CD1c-positive myeloid dendritic cell (primary cell): ENCODE data around the gene SLC22A2.

Experiments
- DNase-seq: peaks from one replicate; pipeline ENCODE4 v3.0.0-alpha.2; 2016; ENCODE audit errors: extremely low spot score

The SLC22A2 gene

DNA sequence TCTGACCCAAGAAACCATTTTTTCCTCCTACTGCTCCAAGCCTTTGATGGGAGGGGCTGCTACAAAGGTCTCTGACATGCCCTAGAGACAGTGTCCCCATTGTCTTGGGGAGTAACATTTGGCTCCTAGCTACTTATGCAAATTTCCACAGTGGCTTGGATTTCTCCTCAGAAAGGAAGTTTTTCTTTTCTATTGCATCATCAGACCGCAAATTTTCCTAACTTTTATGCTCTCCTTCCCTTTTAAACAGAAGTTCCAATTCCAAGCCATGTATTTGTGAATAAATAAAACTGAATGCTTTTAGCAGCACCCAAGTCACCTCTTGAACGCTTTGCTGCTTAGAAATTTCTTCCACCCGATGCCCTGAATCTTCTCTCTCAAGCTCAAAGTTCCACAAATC is 51.0 kb downstream of the SLC22A2 start:
- DNase-seq, result no peak

DNA sequence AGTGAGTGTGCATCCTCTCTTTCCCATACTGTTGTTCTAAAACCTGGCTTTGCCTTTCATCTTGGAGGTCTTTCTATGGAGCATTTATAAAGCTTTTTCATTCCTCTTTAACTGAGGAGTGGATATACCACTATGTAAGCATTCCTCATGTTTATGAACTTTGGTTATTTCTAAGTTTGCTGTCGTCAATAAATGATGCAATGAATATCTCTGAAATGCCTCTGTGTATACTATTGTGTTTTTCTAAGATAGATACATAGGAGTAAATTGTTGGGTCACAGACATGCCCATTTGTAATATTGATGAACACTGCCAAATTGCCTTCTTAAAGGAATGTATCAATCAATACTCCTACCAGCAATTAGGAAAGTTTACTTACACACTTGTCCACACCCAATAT is 53.9 kb downstream of the SLC22A2 start:
- DNase-seq, result no peak

DNA sequence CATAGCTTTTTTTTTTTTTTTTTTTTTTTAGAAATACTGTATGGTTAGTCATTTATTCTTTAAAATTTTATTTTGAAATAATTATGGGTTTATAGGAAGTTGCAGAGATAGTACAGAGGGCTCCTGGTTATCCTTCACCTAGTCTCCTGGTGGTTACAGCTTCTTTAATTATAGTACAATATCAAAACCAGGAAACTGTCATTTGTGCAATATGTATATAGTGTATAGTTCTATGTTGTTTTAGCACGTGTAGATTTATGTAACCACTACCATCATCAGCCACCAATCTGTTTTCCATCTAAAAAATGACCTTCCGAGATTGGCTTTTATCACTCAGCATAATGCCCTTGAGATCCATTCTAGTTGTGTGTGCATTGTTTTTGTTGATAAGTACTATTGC is 54.7 kb downstream of the SLC22A2 start:
- DNase-seq, result no peak

DNA sequence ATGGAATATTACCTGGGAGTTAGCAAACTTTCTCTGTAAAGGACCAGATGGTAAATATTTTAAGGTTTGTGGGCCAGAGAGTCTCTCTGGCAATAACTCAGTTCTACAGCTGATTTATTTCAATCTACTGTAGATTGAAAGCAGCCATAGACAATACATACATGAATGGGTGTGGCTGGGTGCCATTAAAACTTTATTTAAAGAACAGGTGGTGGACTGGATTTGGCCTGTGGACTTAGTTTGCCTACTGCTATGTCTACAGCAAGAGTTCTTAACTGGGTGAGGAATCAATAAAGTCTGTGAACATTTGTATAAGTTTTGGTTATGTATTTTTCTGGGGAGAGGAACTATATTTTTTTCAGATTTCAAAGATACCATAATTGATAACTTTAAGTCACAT is 55.1 kb downstream of the SLC22A2 start:
- DNase-seq, result no peak

DNA sequence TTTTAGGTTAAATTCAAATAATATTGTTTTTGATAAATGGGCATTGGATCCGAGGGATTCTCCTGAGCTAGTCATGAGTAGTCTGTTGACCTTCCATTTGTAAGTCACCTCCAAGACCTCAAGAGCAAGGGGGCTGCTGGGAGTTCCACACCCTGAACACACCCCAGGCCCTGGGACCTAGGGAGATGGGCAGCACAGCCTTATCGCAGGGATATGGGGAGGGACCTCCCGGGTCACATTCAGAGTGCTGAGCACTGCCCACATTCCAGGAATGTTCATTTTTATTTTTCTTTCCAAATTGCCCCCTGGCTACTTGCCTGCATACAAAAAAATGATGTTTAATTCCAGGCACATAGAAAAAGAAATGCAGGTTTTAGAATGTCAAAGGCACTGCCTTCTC is 55.5 kb downstream of the SLC22A2 start:
- DNase-seq, result no peak

DNA sequence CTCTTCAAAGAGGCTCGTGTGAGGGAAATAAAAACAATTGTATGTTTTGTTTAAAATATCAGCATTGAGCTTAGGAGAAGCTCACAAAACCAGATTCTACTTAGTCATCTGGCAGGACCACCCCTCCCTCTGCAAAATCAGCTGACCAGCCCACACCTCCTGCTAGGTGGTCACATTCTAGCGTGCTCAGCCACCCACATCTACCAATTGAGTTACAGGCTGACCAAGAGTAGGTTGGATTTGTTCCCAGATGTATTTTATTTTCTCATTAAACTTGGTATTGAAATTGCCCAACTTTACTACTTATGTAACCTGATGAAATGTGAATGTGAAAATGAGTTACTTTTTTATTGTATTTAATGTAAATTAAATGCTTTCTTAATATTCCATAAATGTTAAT is 56.2 kb downstream of the SLC22A2 start:
- DNase-seq, result no peak

DNA sequence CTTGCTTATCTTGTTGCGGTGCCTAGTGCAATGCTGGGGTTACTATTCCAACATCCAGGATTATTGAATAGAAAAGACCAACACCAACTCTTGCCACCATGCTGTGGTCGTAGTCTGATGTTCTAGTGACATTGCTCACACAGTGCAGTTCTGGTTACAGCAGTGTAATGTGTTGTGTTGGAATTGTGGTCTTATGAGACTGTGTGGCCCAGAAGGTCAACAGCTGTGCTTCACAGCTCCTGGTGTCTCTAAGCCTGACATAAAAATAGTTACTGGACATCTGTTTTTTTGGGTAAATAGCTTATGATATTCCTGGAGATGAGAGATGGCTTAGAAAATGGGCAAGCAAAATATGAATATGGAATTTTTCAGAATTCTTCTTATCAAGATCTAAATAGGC is 57.6 kb downstream of the SLC22A2 start:
- DNase-seq, result no peak

DNA sequence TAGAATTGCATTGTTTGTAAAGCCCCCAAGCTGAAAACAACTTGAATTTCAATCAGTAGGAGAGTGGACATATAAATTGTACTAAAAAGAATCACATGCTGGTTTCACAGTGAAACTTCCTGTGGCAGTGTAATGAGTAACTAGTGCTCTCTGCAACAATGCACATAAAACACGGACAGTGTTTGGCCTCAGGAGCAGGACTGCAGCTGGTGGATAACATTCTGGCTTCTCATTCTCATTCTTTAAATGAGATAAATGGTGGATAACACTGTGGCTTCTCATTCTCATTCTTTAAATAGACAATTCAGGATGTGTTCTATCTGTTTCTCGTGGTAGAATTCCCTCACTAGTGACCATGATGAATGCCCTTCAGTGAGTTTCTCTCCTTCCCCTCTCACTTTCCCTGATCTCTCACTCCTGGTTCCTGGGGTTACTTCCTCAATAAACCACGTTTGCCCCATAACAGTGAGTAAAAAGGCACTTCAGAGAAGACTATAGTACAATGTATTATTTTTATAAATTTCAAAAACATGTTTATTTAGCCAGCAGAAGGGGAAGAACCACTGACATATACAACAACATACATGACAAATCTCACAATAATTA is 59.9 kb downstream of the SLC22A2 start:
- no peak for DNase-seq

DNA sequence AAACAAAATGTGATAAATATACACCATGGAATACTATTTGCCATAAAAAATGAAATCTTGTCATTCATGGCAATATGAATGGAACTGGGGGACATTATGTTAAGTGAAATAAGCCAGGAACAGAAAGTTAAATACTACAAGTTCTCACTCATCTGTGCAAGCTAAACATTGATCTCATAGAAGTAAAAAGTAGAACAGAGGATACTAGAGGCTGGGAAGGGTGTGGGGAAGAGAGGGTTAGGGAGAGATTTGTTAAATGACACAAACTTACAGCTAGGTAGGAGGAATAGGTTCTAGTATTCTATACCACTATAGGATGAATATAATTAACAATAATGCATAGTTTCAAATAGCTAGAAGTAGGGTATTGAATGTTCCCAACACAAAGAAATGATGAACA is 61.0 kb downstream of the SLC22A2 start:
- DNase-seq, result no peak

DNA sequence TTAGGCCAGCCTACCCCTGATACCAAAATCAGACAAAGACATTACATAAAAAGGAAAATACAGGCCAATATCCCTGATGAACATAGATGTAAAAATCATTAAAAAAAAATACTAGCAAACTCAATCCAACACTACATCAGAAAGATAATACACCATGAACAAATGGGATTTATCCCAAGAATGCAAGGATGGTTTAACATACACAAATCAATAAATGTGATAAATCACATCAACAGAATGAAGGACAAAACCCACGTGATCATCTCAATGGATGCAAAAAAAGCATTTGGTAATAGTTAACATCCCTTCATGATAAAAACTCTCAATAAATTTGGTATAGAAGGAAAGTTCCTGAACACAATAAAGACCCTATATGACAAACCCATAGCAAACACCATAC is 63.8 kb downstream of the SLC22A2 start:
- no peak for DNase-seq

DNA sequence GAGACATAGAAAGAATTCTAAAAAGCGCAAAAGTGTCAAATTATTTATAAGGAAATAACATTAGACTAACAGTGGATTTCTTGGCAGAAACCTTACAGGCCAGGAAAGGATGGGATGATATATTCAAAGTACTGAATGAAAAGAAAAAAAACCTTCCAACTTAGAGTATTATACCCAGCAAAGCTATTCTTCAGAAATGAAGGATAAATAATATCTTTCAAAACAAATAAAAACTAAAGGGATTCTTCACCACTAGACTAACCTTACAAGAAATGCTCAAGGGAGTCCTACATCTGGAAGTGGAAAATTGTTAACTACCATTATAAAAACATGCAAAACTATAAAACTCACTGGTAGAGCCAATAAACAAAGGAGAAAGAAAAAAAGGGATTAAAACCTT is 65.8 kb downstream of the SLC22A2 start:
- no peak for DNase-seq

DNA sequence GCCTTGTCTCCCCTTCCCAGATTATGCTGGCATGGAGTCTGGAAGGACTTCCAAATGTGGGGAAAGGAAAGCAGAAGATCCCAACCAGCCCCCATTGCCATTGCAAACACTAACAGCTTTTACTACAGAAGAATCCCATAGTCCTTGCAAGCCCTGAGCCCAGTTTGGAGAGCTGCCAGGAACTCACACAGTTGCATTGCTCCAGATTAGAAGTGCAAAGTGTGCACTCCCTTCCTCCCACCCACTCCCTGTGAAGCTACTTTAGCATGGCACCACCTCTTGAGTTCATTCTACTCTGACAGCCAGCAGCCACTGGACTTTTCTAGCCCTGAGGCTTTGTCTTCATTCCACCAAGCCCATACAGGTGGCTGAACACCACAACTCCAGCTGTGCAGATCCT is 67.6 kb downstream of the SLC22A2 start:
- no peak for DNase-seq

DNA sequence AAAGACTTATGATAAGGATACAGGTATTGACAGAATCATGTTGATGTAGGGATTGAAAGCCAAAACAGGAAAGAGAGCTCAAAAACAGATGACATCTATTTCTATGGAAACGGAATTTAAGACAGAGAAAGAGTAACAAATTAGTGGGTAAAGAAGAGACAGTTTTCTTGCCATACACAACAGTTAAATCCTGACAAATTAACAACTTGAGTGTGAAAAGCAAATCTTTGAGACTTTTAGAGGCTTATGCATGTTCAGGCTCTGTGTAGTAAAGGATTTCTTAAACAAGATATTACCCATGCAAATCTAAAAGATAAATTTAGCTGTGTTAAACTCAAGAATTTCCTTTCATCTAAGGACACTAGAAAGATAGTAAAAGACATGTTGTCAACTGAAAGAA is 68.5 kb downstream of the SLC22A2 start:
- no peak for DNase-seq

DNA sequence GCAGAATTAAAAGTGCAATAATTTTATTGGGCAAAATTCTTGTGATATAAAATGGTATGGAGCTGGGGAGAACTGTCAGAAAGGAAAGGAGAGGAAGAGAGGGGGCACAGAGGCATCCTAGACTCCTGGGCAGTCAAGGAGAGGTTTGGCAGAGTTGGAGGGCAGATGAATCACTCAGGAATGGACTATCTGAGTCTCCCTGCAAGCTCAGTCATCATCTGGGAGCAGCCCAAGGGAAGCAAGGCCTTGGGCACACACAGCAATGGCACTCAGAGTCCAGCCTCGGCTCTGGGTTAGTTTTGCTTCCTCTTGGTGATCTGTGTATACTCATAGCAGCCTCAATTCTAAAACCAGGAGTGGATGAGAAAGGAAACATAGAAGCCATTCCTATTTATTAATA is 69.8 kb downstream of the SLC22A2 start:
- DNase-seq, result no peak

DNA sequence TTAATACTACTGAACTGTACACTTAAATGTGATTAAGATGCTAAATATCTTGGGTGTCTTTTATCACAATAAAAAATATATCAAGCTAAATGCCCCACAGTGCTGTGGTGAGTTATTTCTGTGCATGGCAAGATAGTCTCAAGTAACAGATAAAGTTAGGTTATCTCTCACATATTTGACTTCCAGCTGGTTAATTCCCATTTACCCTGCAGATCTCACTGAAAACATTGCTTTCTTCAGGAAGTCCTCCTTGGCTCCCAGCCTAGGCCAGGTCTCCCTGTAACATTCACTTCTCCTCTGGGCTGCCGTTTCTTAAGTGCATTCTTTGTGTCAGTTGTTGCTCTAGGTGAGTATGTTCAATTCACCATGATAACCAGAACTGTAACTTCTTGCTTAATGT is 77.9 kb downstream of the SLC22A2 start:
- no peak for DNase-seq

DNA sequence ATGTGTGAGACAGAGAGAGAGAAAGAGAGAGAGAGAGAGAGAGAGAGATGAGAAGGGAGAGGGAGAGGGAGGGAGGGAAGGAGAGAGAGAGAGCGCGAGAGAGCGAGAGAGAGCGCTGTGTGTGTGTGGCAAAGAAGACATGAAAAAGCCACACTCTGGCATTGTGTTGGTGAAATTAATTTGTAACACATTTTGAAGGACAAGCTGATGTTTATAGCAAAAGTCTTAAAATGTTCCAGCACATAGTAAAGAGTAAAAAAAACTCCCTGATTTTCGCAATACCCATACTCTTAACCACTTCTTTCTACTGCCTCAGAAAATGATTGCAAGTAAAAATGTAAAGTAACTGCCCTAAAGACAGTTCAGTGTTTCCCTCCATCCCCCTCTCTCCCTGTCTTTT is 80.3 kb downstream of the SLC22A2 start:
- no peak for DNase-seq

DNA sequence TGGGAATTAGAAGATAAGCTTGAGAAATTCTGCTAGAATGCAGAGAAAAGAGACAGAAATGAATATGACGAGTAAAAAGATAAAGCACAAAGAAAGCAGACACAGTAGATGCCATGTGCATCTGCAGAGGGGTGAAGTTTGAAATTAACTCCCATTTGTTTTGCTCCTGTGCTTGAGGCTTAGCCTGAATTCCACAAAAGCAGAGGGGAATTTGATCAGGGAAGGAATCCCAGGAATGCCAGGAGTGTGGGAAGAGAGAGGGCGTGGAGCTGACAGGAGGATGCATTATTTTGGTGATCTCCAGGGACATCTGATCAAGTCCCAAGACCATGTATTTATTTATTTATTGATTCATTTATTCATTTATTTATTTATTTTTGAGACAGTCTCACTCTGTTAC is 81.4 kb downstream of the SLC22A2 start:
- DNase-seq, result no peak

DNA sequence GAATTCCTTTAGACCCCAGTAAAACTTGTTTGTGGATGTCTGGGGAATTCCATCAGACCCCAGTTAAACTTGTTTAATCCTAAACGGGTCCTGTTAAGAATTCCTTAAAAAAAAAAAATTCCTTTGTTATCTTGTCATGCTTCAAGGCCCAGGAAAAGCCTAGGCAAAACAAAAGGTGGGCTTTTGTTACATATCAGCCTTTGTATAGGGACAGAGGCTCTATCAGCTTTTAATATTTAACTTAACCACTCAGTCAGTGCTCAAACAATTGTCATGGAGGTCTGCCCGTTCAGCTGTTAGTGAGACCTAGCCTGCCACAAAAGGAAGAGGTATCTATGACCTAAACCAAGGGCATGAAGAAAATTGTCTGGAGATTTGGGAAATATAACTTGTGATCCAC is 83.9 kb downstream of the SLC22A2 start:
- DNase-seq, result no peak

DNA sequence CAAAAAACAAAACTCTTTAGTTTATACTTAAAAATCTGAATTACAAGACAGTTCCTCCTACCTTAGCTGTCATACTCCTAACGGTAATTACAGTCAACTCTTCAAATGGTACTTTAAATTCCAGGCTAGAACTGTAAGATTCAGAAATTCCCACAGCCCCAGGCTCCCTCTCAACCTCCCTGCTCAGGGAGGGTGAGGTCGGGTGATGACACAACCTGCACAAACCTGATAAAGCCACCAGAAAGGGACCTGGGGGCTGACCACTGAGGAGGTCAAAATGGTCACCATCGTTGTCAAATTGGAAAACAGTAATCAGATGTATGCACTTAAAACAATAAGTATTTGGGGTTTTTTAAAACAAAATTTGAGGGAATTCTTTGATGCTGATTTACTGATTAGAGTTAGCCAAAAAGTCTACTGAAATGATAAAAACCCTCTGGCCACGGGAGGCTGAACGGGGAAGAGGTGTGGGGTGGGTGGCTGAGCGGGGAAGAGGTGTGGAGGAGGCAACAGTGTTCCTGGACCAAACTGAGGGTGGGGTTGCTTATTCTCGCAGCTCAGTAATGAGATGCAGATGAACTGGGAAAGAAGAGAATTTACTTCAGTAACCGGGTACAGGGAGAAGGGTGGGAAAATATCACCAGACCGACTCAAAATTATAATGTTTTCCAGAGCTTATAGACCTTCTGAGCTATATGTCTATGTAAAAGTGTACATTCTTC is 84.7 kb downstream of the SLC22A2 start:
- DNase-seq, result no peak

DNA sequence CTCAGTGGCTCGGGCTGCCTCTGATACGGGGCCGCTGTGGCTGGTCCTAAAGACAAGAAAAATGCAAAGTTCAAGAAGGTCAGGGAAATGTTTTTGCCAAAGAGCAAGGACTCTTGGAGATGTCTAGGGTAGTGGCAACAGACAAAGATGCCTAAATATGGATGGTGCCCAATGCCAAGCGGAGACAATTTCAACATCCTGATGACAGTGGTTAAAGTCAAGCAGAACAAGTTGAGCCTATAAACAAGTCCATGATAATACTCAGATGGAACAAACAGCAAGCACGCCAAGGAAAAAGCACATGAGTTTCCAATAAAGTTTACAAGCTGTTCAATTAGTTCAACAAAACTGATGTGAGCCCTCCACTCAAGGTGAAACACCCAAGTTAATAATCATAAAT is 85.9 kb downstream of the SLC22A2 start:
- no peak for DNase-seq

DNA sequence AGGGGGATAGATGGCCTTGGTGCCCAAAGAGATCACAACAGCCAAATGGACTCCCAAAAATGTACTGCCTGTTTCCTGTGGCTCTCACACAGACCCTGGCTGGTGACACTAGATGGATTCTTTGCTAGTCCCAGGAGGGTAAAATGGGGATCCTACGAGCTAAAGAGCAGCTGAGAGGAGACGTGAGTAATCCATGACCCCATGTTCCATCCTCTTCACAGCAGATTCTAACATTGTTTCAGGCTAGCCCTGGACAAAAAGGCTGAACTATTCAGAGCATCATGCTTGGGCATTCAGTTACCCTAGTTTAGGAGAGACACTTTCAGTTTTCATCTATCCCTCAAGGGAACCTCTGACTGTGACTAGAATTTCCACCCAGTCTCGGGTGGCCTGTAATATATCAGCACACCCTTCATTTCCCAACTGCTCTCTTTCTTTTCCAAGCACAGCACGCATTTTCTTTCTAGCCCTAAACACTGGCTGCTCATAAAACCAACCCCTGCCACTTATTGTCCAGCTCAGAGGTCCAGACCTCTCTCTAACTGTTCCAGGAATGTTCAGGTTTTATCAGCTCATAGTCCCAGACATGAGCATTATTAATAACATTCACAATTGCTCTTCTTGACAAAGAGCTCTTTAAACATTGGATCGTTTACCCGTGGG is 88.5 kb downstream of the SLC22A2 start:
- DNase-seq, result no peak

DNA sequence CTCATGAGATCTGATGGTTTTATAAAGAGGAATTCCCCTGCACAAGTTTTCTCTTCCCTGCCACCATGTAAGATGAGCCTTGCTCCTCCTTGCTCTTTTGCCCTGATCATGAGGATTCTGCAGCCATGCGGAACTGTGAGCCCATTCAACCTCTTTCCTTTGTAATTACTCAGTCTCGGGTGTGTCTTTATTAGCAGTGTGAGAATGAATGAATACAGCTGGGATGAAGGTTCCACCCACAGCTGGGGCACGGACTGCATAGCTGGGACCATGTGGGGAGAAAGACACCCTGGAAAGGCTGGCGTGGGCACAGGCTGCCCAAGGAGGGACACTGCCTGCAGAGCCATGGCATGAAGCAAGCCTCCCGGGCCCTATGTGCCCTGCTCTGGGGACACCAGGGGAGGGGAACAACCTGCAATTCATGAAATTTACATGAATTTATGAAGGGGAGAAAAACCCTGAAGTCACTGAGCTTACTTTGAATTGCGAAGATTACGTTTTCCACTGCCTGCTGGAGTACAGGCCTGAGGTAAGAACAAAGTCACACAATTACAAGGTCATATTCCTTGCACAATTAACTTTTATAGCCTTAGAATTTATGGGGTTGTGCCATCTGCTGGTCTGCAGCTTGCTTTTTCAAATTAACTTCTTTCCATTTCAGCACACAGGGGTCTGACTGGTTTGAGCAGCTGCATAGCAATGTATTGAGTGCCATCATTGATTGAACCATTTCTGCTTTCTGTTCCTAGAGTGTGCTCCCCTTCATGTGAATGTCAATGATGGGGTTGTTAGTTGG is 90.8 kb downstream of the SLC22A2 start:
- no peak for DNase-seq
